RWPE2 (cell line): ENCODE data around the gene RRP7A.
"Not testable (repeated sequence)": the region's sequence is repeated elsewhere in the genome, so short reads cannot be mapped to it uniquely, and the experiment has no call there.

Experiments
- ATAC-seq: fragments of 200-7000 bp; cut with Tn5 transposase; 3 replicates; pipeline ENCODE4 v1.9.1; 2021; ENCODE audit warnings: low read depth
- DNase-seq: peaks from one replicate; pipeline ENCODE4 v3.0.0-alpha.2; 2020; ENCODE audit warnings: low spot score
- H3K27ac ChIP-seq: fragments of 450-650 bp; 2 replicates; pipeline ENCODE4 v1.5.1; 2017; ENCODE audit warnings: mild to moderate bottlenecking; ENCODE audit not compliant: poor library complexity, severe bottlenecking
- H3K27me3 ChIP-seq: fragments of 250-450 bp; sonication (Bioruptor Pico); 2 replicates; pipeline ENCODE4 v1.5.1; 2021; ENCODE audit warnings: mild to moderate bottlenecking, moderate library complexity; ENCODE audit not compliant: insufficient read depth, poor library complexity, severe bottlenecking
- H3K36me3 ChIP-seq: fragments of 250-450 bp; sonication (Bioruptor Pico); 2 replicates; pipeline ENCODE4 v1.5.1; 2020; ENCODE audit warnings: low read depth, mild to moderate bottlenecking, moderate library complexity
- H3K4me1 ChIP-seq: fragments of 250-450 bp; sonication (Bioruptor Pico); 2 replicates; pipeline ENCODE4 v1.5.1; 2021; ENCODE audit warnings: mild to moderate bottlenecking, moderate library complexity; ENCODE audit not compliant: insufficient read depth, poor library complexity, severe bottlenecking
- H3K4me3 ChIP-seq: fragments of 250-450 bp; sonication (Bioruptor Pico); 2 replicates; pipeline ENCODE4 v1.5.1; 2021; ENCODE audit warnings: mild to moderate bottlenecking, moderate library complexity; ENCODE audit not compliant: severe bottlenecking
- H3K9me3 ChIP-seq: fragments of 250-450 bp; sonication (Bioruptor Pico); 2 replicates; pipeline ENCODE4 v1.5.1; 2021; ENCODE audit warnings: mild to moderate bottlenecking, moderate library complexity; ENCODE audit not compliant: severe bottlenecking
- TF ChIP-seq, protein P1 (sequence below): fragments of 450-650 bp; IDR thresholded peaks from one replicate; pipeline ENCODE4 v1.5.1; 2017; ENCODE audit warnings: mild to moderate bottlenecking, moderate library complexity; ENCODE audit not compliant: poor library complexity, severe bottlenecking

Gene RRP7A

DNA sequence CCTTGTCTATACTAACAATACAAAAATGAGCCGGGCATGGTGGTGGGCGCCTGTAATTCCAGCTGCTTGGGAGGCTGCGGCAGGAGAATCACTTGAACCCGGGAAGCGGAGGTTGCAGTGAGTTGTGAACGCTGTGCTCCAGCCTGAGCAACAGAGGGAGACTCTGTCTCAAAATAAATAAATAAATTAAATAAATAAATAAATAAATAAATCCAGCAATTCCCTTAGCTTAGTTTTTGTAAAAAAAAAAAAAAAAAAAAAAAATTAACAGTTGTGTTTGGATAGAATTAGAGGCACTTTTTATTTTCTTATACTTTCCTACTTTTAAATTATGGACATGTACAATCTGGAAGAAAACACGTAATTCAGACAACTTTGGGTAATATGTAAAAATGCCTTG is 2.5 kb downstream of the RRP7A start:
- H3K9me3 ChIP-seq, H3K27me3 ChIP-seq, ATAC-seq, DNase-seq, H3K4me3 ChIP-seq, H3K4me1 ChIP-seq, H3K27ac ChIP-seq: not testable (repeated sequence)
- H3K36me3 ChIP-seq: peaks cover 12% of the 10 kb centered on the region; the same call in 1 of the 2 replicates

DNA sequence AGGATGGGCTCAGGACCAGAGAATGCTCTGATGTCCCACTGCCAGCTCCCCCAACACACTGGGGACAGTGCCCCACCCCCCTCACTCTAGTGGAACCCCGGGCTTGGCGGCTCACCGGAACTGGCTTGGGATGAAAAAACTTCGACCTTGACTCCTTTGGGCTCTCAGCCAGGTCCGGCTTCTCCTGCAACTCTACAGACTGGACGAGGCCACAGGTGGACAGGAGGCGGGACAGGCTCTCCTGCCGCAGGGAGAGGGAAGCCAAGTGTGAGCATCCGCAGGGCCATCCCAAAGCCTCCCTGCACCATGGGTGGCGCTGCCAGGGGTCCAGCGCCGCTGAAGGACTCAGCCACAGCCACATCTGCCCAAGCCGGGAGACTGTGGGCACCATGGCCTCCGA is 3.7 kb downstream of the RRP7A start:
- Histone ChIP-seq H3K27ac (no peak overlapping the region), H3K9me3 (no peaks in the 10 kb centered on the region), H3K4me3 (no peak overlapping the region), H3K27me3 (no peaks in the 10 kb centered on the region), H3K4me1 (peaks cover 7% of the 10 kb centered on the region), H3K36me3 (peaks cover 12% of the 10 kb centered on the region; the same call in 1 of the 2 replicates)
- DNase-seq (no peak), ATAC-seq (no peak)
- TF ChIP-seq, protein P1, sequence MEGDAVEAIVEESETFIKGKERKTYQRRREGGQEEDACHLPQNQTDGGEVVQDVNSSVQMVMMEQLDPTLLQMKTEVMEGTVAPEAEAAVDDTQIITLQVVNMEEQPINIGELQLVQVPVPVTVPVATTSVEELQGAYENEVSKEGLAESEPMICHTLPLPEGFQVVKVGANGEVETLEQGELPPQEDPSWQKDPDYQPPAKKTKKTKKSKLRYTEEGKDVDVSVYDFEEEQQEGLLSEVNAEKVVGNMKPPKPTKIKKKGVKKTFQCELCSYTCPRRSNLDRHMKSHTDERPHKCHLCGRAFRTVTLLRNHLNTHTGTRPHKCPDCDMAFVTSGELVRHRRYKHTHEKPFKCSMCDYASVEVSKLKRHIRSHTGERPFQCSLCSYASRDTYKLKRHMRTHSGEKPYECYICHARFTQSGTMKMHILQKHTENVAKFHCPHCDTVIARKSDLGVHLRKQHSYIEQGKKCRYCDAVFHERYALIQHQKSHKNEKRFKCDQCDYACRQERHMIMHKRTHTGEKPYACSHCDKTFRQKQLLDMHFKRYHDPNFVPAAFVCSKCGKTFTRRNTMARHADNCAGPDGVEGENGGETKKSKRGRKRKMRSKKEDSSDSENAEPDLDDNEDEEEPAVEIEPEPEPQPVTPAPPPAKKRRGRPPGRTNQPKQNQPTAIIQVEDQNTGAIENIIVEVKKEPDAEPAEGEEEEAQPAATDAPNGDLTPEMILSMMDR: no peak

GRCh38 chr22:42515304-42515703 is 4.3 kb downstream of the RRP7A start:
- not testable (repeated sequence) for H3K4me3 ChIP-seq, DNase-seq, H3K27me3 ChIP-seq, H3K9me3 ChIP-seq, H3K4me1 ChIP-seq, H3K27ac ChIP-seq, ATAC-seq
- H3K36me3 ChIP-seq: peaks cover 12% of the 10 kb centered on the region; the same call in 1 of the 2 replicates

DNA sequence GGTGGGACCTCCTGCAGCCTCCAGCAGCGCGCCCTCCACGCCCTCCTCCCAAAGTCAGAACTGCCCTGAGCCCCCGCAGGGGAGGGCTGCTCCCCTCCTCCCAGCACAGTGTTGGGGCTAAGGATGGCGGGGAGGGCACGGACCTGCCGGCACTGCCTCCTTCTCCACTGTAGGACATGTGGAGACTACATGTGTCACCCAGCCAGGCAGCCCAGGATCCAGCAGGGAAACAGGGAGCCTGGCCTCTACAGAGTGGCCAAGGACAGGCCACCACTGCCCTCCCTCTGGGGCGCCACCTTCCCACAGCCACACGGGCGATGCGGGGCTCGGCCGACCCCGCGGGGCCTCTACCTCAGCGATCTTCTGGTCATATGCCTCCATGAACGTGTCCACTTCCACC is 5.3 kb downstream of the RRP7A start:
- H3K36me3 ChIP-seq: peaks cover 12% of the 10 kb centered on the region; the same call in 1 of the 2 replicates
- not testable (repeated sequence) for H3K4me3 ChIP-seq, H3K4me1 ChIP-seq, ATAC-seq, H3K27ac ChIP-seq, DNase-seq, H3K27me3 ChIP-seq, H3K9me3 ChIP-seq

GRCh38 chr22:42512273-42512990 is 7.2 kb downstream of the RRP7A start:
- not testable (repeated sequence) for H3K4me3 ChIP-seq, H3K9me3 ChIP-seq, H3K4me1 ChIP-seq, H3K36me3 ChIP-seq, H3K27me3 ChIP-seq, H3K27ac ChIP-seq, DNase-seq
- peak; percentile 40; the same call in 2 of the 3 replicates for ATAC-seq
- TF ChIP-seq, protein P1: peak; percentile 42

- ATAC-seq: no peak
- Histone ChIP-seq H3K27me3 (no peaks in the 10 kb centered on the region), H3K27ac (no peak overlapping the region), H3K4me1 (no peaks in the 10 kb centered on the region), H3K9me3 (no peaks in the 10 kb centered on the region), H3K36me3 (0 out of 2 replicates have a peak, but pooled peaks cover 5% of the 10 kb centered on the region), H3K4me3 (no peak overlapping the region)
- DNase-seq: no peak
- TF ChIP-seq, protein P1: no peak
Observed at GRCh38 chr22:42511401-42511891, 8.2 kb downstream of the RRP7A start.
